Activated naive CD8-positive, alpha-beta T cell treated with anti-CD3 and anti-CD28 coated beads, Interleukin-2, amount 10 ng/mL, durations not matched to agents 7 days and 5 days (primary cell): ENCODE data around the gene GSC2. TPM values are rescaled to one million over a fixed set of nuclear protein-coding genes. Genes with fewer than 3 reads are reported as not detected.

Source experiments
- ATAC-seq: fragments of 150-1000 bp; cut with Tn5 transposase; one replicate; pipeline ENCODE4 v1.10.0; 2021; ENCODE audit warnings: low read depth, moderate library complexity
- POLR2A ChIA-PET: fragments of 350-600 bp; sonication (Branson Sonifier 250); formaldehyde crosslinking; loops from one replicate; lab custom pipeline; 2021; ENCODE audit warnings: antibody characterized with exemption; lab: Charles Lee
- DNase-seq: peaks from one replicate; pipeline ENCODE4 v3.0.0; 2021
- H3K27ac Mint-ChIP-seq: one replicate; pipeline ENCODE4 v1.8.0; 2022; ENCODE audit warnings: mild to moderate bottlenecking, mixed read lengths
- H3K27me3 Mint-ChIP-seq: one replicate; pipeline ENCODE4 v1.8.0; 2022; ENCODE audit warnings: mild to moderate bottlenecking, moderate library complexity, mixed read lengths
- H3K36me3 Mint-ChIP-seq: one replicate; pipeline ENCODE4 v1.8.0; 2021; ENCODE audit warnings: mild to moderate bottlenecking, mixed read lengths
- H3K4me1 Mint-ChIP-seq: one replicate; pipeline ENCODE4 v1.8.0; 2021; ENCODE audit warnings: mixed read lengths
- H3K4me3 Mint-ChIP-seq: one replicate; pipeline ENCODE4 v1.8.0; 2022; ENCODE audit warnings: mild to moderate bottlenecking, moderate library complexity, mixed read lengths
- H3K9me3 Mint-ChIP-seq: one replicate; pipeline ENCODE4 v1.8.0; 2021; ENCODE audit warnings: mixed read lengths
- total RNA-seq, 2 experiments: library from RNA; stranded (reverse); gene quantifications; one replicate each; pipeline ENCODE4 v1.2.3, GENCODE V29; 2021

The GSC2 gene
- total RNA-seq, 2 experiments from 2014 or later = not detected

- Mint-ChIP-seq H3K36me3 (peaks cover 2% of the 10 kb centered on the region), H3K27ac (no peak within 1 kb of the TSS), H3K4me1 (no peaks in the 10 kb centered on the region), H3K27me3 (no peaks in the 10 kb centered on the region), H3K9me3 (no peaks in the 10 kb centered on the region), H3K4me3 (no peak within 1 kb of the TSS)
- ATAC-seq (no peak), DNase-seq (no peak)
- POLR2A ChIA-PET = no interaction called here
These were observed 19.0 kb downstream of the GSC2 start, which contains the start of gene TSSK2 for GRCh38 chr22:19130959-19131684. TSS of gene TSSK2 (plus strand) at chr22:19131308. CDS start at chr22:19131400, 92 bp downstream.

- H3K9me3 Mint-ChIP-seq = no peaks in the 10 kb centered on the region
- POLR2A ChIA-PET = interaction anchor here (0.6 kb wide), 1 partner anchor 1580 kb away, joined by 3 read pairs; no protein-coding TSS in a partner anchor
- H3K4me1 Mint-ChIP-seq = no peaks in the 10 kb centered on the region
- no peak for ATAC-seq
- no peak overlapping the region for H3K4me3 Mint-ChIP-seq
- H3K27ac Mint-ChIP-seq = peak overlapping the region; percentile 8
- DNase-seq = no peak
- H3K27me3 Mint-ChIP-seq = no peaks in the 10 kb centered on the region
- H3K36me3 Mint-ChIP-seq = peaks cover 2% of the 10 kb centered on the region
These were observed 20.2 kb downstream of the GSC2 start for GRCh38 chr22:19129871-19130270.

- no peaks in the 10 kb centered on the region for H3K4me1 Mint-ChIP-seq
- no peak for ATAC-seq
- H3K27ac Mint-ChIP-seq = peak overlapping the region; percentile 8
- no peak for DNase-seq
- no peak overlapping the region for H3K4me3 Mint-ChIP-seq
- no peaks in the 10 kb centered on the region for H3K9me3 Mint-ChIP-seq
- POLR2A ChIA-PET = no interaction called here
- H3K27me3 Mint-ChIP-seq = no peaks in the 10 kb centered on the region
- peaks cover 1% of the 10 kb centered on the region for H3K36me3 Mint-ChIP-seq
These were observed 21.0 kb downstream of the GSC2 start for GRCh38 chr22:19128946-19129727.

DNA sequence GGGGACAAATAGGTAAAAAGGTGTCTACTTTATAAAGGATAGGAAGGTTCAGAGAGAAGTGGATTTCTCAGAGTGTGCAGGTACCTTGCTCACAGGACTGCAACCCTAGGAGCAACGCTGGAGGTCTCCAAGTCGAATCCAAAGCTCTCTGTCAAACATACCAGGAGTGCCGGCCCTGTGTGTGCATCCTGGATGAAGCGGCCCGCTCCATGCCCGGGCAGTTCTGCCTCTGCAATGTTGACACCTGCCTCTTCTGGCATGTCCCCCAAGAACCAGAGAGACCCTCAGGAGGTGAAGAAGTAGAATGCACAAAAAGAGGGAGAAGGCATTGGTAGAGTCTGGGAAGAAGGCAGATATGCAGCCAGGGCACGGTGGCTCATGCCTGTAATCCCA, 22.1 kb downstream of the GSC2 start:
- Mint-ChIP-seq H3K27me3 (no peaks in the 10 kb centered on the region), H3K27ac (no peak overlapping the region), H3K4me3 (no peak overlapping the region), H3K4me1 (peaks cover 1% of the 10 kb centered on the region), H3K9me3 (no peaks in the 10 kb centered on the region), H3K36me3 (no peaks in the 10 kb centered on the region)
- no peak for DNase-seq
- ATAC-seq = no peak
- POLR2A ChIA-PET = no interaction called here

DNA sequence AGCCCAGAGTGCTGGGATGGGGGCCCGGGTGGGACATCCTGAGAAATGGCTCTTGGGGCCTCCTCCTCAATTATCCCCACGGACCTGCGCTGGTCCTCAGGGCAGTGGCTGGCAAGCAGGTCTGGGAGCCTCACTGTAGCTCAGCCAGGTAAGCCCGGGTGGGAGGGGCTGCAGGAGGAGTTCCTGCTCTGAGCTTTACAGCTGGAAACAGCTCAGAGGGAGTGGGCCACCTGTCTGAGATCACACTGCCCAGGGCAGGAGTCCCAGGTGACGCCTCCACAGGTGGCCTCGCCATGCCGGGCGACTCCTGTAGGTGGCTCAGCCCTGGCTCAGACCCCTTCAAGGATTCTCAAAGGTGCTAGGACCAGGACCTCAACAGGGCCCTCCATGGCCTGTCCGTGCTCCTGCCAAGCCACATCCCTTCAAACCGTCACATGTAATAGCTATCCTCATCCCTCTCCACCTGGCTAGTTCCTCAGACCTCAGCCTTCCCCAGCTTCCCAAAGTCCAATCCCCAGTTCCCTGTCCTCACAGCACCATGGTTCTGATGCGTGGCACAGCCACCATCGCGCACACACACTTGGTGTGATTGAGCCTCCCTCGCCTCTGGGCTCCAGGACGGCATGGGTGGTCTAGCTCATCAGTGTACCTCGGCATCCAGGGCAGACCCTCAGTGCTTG, 22.6 kb downstream of the GSC2 start:
- no peaks in the 10 kb centered on the region for H3K9me3 Mint-ChIP-seq

DNA sequence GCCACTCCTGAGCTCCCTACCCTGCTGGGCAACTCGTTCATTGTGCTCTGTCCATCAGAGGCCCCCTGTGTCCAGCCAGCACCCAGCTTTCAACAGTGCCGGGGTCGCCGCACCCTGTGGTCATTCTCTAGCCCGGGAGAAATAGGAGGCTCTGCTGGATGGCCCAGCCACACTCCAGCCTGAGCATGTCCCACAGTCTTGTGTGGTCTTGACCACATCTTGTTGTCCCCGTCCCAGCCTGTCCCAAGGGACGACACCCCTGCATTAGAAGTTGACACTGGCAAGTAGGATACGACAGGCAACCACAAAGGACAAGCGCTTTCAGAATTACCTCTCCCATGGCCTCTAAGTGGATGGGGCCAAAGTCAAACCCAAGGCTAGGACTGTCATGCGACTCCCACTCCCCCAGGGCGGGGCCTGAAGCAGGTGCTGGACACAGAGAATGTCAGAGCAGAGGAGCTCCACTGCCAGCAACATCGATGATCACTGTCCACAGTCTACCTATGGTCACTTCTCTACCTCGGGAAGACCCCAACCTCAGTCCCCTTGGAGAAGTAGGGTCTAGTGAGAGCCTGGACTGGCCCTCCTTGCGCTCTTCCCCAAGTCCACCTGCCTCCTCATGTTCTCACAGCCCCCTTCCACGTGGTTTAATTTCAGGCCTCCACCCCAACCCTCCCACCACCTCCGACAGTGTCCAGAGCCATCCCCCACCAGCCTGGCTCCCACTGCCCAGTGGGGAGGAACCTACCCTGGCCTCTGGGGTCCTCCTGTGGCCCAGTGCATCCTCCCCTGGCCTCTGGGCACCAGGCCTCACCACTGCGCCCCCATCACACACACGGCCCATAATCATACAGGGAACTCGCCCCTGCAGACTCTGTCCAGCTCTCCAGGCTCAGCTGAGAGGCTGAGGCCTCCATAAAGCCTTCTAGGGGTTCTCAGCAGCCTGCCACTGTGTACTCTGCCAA, 23.5 kb downstream of the GSC2 start:
- Mint-ChIP-seq H3K27ac (no peak overlapping the region), H3K4me1 (peaks cover 5% of the 10 kb centered on the region), H3K9me3 (no peaks in the 10 kb centered on the region), H3K36me3 (no peaks in the 10 kb centered on the region), H3K27me3 (no peaks in the 10 kb centered on the region), H3K4me3 (no peak overlapping the region)
- POLR2A ChIA-PET = no interaction called here
- ATAC-seq (no peak), DNase-seq (no peak)

More for the DNA sequence above, 22.6 kb downstream of the GSC2 start:
- POLR2A ChIA-PET = no interaction called here
- no peak overlapping the region for H3K4me3 Mint-ChIP-seq
- no peaks in the 10 kb centered on the region for H3K36me3 Mint-ChIP-seq
- no peaks in the 10 kb centered on the region for H3K27me3 Mint-ChIP-seq
- ATAC-seq (no peak), DNase-seq (no peak)
- H3K4me1 Mint-ChIP-seq = peaks cover 5% of the 10 kb centered on the region
- H3K27ac Mint-ChIP-seq = peak overlapping the region; percentile 10

- no peak for DNase-seq
- H3K4me1 Mint-ChIP-seq = peaks cover 12% of the 10 kb centered on the region
- H3K36me3 Mint-ChIP-seq = no peaks in the 10 kb centered on the region
- ATAC-seq = no peak
- H3K27me3 Mint-ChIP-seq = no peaks in the 10 kb centered on the region
- no peaks in the 10 kb centered on the region for H3K9me3 Mint-ChIP-seq
- H3K27ac Mint-ChIP-seq = no peak overlapping the region
- POLR2A ChIA-PET = no interaction called here
- H3K4me3 Mint-ChIP-seq = no peak overlapping the region
These were observed 24.4 kb downstream of the GSC2 start for GRCh38 chr22:19125474-19126308.

GRCh38 chr22:19125011-19125410, 25.1 kb downstream of the GSC2 start:
- POLR2A ChIA-PET = no interaction called here
- no peaks in the 10 kb centered on the region for H3K9me3 Mint-ChIP-seq
- DNase-seq = no peak

GRCh38 chr22:19124377-19124776, 25.7 kb downstream of the GSC2 start:
- no peak for DNase-seq
- Mint-ChIP-seq H3K27ac (peak overlapping the region; percentile 58), H3K4me1 (peaks cover 24% of the 10 kb centered on the region), H3K9me3 (no peaks in the 10 kb centered on the region), H3K36me3 (no peaks in the 10 kb centered on the region), H3K27me3 (no peaks in the 10 kb centered on the region), H3K4me3 (no peak overlapping the region)
- POLR2A ChIA-PET = no interaction called here
- no peak for ATAC-seq

More at GRCh38 chr22:19125011-19125410, 25.1 kb downstream of the GSC2 start:
- H3K27ac Mint-ChIP-seq = no peak overlapping the region
- H3K36me3 Mint-ChIP-seq = no peaks in the 10 kb centered on the region
- H3K4me1 Mint-ChIP-seq = peaks cover 19% of the 10 kb centered on the region
- H3K27me3 Mint-ChIP-seq = no peaks in the 10 kb centered on the region
- no peak overlapping the region for H3K4me3 Mint-ChIP-seq
- ATAC-seq = no peak

DNA sequence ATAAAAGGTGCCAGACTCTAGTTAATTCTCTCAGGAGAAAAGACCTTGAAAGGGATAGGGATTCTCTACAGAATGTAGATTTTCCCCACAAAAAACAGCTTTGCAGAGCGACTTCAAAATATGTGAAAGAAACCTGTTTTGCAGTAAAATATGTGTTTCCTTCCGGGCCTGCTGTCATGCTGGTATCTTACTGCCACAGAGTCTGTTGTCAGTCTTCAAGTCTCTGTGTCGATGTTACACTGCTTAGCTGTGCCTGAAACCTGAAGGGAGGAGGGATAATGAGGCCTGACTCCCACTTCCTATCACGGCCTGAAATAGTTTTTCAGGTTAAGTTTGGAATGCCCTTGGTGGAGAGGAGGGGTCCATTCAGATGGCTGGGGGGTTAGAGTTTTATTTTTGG, 26.2 kb downstream of the GSC2 start:
- Mint-ChIP-seq H3K27ac (peak overlapping the region; percentile 58), H3K4me1 (peaks cover 25% of the 10 kb centered on the region), H3K4me3 (no peak overlapping the region), H3K36me3 (no peaks in the 10 kb centered on the region), H3K27me3 (no peaks in the 10 kb centered on the region), H3K9me3 (no peaks in the 10 kb centered on the region)
- DNase-seq = no peak
- POLR2A ChIA-PET = no interaction called here
- ATAC-seq = no peak

DNA sequence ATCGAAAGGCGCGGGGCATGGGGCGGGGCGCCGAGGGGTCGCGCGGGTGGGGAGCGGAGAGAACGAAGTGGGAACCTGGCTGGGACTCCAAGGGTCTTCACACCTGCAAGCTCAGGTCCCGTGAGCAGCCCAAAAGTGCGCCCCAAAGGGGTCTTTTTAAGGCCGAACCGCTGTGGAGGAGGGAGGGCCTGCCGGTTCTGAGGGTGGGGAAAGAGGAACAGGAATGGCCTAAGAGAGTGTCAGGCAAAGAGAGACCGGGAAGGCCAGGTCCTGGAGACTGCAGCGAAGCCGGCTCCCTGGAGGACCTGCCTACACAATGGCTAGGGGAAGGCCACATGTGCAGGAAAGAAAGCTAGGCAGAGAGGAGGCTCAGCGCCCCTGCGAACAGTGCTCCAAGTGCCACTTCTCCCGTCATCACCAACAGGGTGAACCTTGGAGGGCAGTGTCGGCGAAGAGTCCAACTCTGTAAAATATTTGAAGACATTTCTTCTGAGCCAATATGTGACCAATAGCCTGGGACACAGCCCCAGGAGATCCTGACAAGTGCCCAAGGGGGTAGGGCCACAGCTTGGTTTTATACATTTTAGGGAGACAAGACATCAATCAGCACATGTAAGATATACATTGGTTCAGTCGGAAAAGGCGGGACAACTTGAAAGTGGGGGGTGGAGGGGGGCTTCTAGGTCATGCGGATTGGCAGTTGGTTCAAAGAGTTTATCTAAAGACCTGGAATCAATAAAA, 27.2 kb downstream of the GSC2 start:
- ATAC-seq = peak; percentile 1
- DNase-seq = no peak
- no peaks in the 10 kb centered on the region for H3K9me3 Mint-ChIP-seq

More for the DNA sequence above, 27.2 kb downstream of the GSC2 start:
- POLR2A ChIA-PET = interaction anchor here (1.1 to 2.8 kb wide), 5 partner anchors 12 to 51 kb away, joined by 3 to 27 read pairs (median 12); partner anchors contain the start of gene ESS2
- H3K4me3 Mint-ChIP-seq = peak overlapping the region; percentile 90
- no peaks in the 10 kb centered on the region for H3K27me3 Mint-ChIP-seq
- H3K4me1 Mint-ChIP-seq = peaks cover 29% of the 10 kb centered on the region
- H3K36me3 Mint-ChIP-seq = no peaks in the 10 kb centered on the region
- H3K27ac Mint-ChIP-seq = peak overlapping the region; percentile 85
